ENCODE measurements around the gene TOP1. TPM values are rescaled to one million over a fixed set of nuclear protein-coding genes. Genes with fewer than 3 reads are reported as not detected.
A peak's percentile ranks its signal among the peaks of the same experiment; 100 is the strongest.

Gene TOP1
- total RNA-seq, 2 experiments from 2014 or later: 99.6 to 102 TPM

- Mint-ChIP-seq H3K27me3 (no peaks in the 10 kb centered on the region), H3K9me3 (no peaks in the 10 kb centered on the region), H3K36me3 (peaks cover 42% of the 10 kb centered on the region), H3K4me3 (no peak overlapping the region), H3K4me1 (peaks cover 57% of the 10 kb centered on the region), H3K27ac (peak overlapping the region; percentile 18)
- DNase-seq: no peak
Observed at GRCh38 chr20:41169791-41170351, 141.2 kb downstream of the TOP1 start.

GRCh38 chr20:41170386-41171105 is 141.9 kb downstream of the TOP1 start:
- no peak overlapping the region for H3K4me3 Mint-ChIP-seq
- H3K4me1 Mint-ChIP-seq: peaks cover 55% of the 10 kb centered on the region
- peak overlapping the region; percentile 31 for H3K27ac Mint-ChIP-seq
- H3K36me3 Mint-ChIP-seq: peaks cover 37% of the 10 kb centered on the region
- H3K27me3 Mint-ChIP-seq: no peaks in the 10 kb centered on the region
- no peak for DNase-seq
- no peaks in the 10 kb centered on the region for H3K9me3 Mint-ChIP-seq

GRCh38 chr20:41171736-41172295 is 143.2 kb downstream of the TOP1 start:
- Mint-ChIP-seq H3K9me3 (no peaks in the 10 kb centered on the region), H3K27me3 (no peaks in the 10 kb centered on the region), H3K27ac (peak overlapping the region; percentile 60), H3K4me1 (peaks cover 50% of the 10 kb centered on the region), H3K4me3 (no peak overlapping the region), H3K36me3 (peaks cover 27% of the 10 kb centered on the region)
- no peak for DNase-seq

- H3K4me1 Mint-ChIP-seq: peaks cover 44% of the 10 kb centered on the region
- H3K27ac Mint-ChIP-seq: peak overlapping the region; percentile 60
- no peaks in the 10 kb centered on the region for H3K27me3 Mint-ChIP-seq
- no peak overlapping the region for H3K4me3 Mint-ChIP-seq
- DNase-seq: no peak
- H3K36me3 Mint-ChIP-seq: peaks cover 21% of the 10 kb centered on the region
- H3K9me3 Mint-ChIP-seq: no peaks in the 10 kb centered on the region
Observed at GRCh38 chr20:41172296-41173140, 143.9 kb downstream of the TOP1 start.

- DNase-seq: peak; percentile 70
- H3K4me3 Mint-ChIP-seq: no peak overlapping the region
- peak overlapping the region; percentile 60 for H3K27ac Mint-ChIP-seq
- H3K27me3 Mint-ChIP-seq: no peaks in the 10 kb centered on the region
- H3K4me1 Mint-ChIP-seq: peaks cover 39% of the 10 kb centered on the region
- H3K36me3 Mint-ChIP-seq: peaks cover 21% of the 10 kb centered on the region
- no peaks in the 10 kb centered on the region for H3K9me3 Mint-ChIP-seq
Observed at GRCh38 chr20:41173161-41173721, 144.6 kb downstream of the TOP1 start.

- peaks cover 40% of the 10 kb centered on the region for H3K4me1 Mint-ChIP-seq
- no peak for DNase-seq
Observed at GRCh38 chr20:41173791-41174341, 145.2 kb downstream of the TOP1 start.

More at GRCh38 chr20:41173791-41174341, 145.2 kb downstream of the TOP1 start:
- H3K36me3 Mint-ChIP-seq: peaks cover 22% of the 10 kb centered on the region
- H3K27me3 Mint-ChIP-seq: no peaks in the 10 kb centered on the region
- H3K9me3 Mint-ChIP-seq: no peaks in the 10 kb centered on the region
- H3K4me3 Mint-ChIP-seq: no peak overlapping the region
- no peak overlapping the region for H3K27ac Mint-ChIP-seq

Other genes with a start within 250 kb of the TOP1 start
- gene PLCG1, start 108.7 kb downstream of the TOP1 start, total RNA-seq: 100 to 1,000 TPM; 156 to 162 TPM

Data from activated naive CD8-positive, alpha-beta T cell treated with anti-CD3 and anti-CD28 coated beads for 36 hours (primary cell).